Measurements from ENCODE around the gene PRG3.
"Not testable (repeated sequence)": the region's sequence is repeated elsewhere in the genome, so short reads cannot be mapped to it uniquely, and the experiment has no call there.

Gene PRG3

DNA sequence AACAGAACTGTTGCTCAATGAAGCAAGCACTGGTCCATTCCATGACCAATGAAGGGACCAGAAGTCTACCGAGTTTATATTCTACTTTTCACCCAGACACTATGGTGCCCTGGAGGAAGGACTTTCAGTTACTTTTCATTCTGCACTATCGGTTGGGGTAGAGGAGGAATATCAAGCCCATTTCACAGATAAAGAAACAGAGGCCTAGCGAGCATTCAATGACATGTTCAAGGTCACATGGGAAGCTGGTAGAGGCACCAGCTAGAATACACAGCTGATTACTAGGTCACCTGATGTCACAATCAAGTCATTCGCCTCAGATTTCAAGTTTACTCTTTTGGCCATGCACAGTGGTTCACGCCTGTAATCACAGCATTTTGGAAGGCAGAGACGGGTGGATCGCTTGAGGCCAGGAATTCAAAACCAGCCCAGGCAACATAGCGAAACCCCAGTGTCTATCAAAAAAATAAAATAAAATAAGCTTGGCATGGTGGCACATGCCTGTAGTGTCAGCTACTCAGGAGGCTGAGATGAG, 27.1 kb upstream of the PRG3 start:
- DNase-seq: no peak

DNA sequence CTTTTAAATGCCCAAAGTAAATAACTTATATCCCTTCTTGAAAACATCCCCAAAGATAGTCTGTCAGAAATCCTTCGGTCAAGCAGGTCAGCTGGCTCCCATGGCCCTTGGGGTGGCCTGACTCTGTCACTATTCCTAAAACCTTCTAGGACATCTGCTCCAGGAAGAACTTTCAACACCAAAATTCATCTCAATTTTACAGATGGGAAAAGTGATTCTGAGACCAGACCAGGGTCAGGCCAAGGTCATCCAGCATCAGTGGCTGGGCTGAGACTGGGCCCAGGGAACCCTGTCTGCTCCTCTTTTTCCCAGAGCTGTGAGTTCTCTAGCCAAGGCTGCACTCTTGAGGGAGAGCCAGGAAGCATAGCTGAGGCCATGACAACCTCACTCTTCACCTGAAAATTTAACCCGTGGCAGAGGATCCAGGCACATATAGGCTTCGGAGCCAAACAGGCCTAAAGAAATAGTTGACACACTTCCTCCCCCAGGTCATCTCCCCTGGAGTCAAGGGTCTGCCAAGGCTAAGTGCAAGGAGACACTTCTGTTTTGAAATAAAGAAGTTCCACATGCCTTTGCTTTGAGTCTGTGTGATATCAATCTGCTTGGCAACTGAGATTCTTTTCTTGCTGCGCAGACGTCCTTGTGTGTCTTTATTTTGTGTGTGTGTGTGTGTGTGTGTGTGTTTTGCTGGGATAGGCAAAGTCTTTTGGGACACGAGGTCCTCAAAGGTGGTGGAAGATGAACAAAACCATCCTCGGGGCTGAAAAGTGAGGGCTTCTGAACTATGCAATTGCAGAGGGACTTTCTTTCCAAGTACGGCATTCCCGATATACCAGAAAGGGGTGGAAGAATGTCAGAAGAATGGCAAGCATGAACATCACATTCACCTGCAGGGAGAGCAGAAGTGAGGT, 26.3 kb upstream of the PRG3 start:
- DNase-seq: no peak

DNA sequence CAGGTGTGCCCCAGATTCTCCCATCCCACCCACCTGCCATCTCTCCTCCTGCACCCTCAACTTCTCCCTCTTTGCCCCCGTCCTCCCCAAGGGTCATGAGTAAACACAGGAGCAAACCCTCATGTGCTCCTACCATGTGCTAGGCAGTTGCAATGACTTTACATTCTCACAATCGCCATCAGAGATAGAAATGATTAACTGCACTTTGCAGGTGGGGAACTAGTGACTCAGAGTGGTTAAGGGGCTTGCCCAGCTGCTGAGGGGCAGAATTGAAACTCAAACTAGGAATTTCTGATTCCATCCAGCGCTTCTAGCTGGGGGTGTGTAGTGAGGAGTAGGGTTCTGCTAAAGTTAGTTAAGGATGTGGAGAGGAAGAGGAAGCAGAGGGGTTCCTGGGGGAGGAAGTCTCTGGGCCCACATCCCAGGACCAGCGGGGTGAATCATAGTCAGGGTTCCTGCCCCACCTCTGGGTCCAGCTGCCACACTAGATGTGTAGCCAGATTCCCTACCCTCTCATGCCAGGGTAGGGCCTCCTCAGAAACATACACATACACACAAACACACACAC, 25.5 kb upstream of the PRG3 start:
- DNase-seq: no peak

DNA sequence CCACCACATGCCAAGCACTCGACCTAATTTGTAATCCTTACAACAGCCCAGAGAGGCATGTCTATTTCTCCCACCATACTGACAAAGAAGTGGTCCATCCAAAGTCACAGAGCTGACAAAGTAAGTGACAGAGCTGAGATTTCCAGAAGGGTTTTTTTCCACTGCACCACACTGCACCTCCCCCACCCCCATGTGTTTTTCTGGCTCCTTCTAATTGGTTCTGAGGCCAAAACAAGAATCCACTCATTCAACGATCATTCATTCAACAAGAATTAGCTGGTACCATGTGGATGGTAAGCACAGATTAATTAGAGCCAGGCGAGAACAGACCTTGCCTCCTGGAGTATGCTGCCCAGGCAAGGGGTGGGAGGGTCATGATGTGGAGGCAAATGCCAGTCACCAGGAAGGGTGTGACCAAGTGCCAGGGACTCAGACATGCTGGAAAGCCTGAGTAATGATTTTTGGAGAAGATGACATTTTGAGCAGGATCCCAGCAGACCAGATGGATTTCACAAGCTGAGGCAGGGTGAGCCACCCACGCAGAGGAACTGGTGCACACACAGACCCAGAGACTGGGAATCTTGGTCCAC, 24.4 kb upstream of the PRG3 start:
- no peak for DNase-seq

DNA sequence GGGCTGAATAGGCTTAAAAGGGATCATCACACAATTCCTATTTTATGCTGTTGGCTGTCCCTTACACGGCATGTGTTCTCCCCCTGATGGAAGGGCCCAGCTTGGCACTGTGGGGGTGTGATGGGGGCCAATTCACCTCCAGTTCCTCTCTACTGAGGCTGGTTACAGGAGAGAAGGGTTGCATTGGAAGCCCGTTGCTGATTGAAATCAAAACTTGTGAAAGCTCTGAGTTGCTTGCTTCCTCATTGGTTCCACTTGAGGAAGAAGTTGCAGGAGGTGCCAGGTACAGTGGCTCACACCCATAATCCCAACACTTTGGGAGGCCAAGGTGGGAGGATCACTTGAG, 22.8 kb upstream of the PRG3 start:
- no peak for DNase-seq

DNA sequence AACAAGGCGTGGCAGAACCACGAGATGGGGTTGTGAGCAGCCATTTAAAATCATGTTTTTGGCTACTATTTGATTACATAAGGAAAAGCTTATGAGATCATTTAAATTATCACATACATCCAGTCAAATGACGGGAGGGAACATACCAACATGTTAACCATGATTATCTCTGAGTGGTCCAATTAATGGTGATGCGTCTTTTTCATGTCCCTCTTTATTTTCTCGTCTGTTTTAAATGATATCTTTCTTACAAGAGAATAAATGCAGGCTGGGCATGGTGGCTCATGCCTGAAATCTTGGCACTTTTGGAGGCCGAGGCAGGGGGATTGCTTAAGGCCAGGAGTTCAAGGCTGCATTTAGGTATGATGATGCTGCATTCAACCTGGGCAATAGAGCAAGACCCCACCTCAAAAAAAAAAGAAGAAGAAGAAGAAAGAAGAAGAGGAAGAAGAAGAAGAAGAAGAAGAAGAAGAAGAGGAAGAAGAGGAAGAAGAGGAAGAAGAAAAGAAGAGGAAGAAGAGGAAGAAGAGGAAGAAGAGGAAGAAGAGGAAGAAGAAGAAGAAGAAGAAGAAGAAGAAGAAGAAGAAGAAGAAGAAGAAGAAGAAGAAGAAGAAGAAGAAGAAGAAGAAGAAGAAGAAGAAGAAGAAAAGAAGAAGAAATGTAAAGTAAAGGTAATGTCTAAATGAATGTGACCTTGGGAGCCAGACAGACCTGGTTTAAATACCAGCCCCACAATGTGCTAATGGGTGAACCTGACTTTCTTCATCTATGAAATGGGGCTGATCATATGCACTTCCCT, 22.3 kb upstream of the PRG3 start:
- DNase-seq: not testable (repeated sequence)

DNA sequence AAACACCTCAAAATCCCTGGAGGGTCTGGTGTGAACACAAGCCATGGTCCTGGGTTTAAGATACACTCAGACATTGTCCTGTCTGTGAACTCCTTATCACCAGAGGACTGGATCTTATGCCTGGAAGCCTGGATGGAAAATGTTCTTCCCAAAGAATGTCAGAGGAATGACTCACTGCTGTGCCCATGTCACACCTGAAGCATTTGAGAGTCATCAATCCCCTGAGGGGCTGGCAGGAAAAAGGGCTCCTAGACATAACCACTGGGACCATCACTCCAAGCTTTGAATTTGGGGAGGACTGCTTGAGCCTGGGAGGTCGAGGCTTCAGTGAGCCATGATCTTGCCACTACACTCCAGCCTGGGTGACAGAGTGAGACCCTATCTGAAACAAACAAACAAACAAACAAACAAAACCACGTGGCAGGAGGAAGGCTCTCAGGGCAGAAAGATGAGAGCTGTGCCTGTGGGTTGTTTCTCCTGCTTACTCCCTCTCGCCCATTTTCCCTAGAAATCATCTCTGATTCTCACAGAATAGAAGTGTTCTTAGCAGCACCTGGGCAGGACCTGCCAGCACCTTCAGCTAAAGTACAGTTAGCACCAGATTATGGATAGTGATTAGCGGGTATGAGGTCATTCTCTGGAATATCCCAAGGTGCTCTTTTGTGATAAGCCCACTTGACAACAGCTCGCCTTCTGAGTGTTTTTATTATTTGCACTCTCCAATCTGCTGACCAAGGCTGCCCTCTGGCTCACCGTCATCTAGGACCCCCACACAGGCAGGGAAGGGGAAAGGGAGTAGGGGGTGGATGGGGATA, 21.4 kb upstream of the PRG3 start:
- DNase-seq: no peak

DNA sequence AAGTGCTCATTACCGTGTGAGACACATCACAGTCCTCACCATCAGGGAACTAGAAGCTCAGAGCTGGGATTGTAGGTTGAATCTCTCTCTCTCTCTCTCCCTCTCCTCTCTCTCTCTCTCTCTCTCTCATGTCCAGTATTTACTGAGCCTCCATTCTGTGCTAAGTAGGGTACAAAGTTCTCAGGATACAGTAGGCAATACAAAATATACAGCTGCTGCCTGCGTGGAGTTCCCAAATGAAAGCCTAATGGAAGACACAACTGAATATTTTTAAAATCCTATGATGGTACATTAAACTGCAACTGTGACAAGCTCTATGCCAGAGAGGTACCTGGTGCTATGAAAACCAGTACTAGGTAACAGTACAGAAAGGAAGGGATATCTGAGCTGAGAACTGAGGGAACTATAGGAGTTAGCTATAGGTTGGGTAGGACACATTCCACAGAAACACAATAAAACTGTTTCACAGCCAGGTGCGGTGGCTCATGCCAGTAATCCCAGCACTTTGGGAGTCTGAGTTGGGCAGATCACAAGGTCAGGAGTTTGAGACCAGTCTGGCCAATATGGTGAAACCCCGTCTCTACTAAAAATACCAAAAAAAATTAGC, 19.1 kb upstream of the PRG3 start:
- no peak for DNase-seq

DNA sequence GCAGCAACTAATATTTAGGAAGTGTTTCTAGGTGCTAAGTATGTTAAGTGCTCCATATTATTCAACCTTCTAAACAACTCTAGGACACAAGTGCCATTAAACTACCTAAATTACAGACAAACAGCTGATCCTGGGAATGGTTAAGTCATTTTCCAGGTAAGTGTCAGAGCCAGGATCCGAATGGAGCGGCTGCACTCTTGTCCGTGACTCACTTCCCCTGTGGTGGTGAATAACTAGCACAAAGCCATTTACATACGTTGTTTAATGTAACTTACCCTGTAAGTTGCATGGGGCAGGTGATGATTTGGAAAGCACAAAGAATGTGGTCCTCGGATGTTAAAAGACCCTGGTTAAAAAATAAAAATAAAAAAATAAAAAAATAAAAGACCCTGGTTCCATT, 18.3 kb upstream of the PRG3 start:
- DNase-seq: no peak

DNA sequence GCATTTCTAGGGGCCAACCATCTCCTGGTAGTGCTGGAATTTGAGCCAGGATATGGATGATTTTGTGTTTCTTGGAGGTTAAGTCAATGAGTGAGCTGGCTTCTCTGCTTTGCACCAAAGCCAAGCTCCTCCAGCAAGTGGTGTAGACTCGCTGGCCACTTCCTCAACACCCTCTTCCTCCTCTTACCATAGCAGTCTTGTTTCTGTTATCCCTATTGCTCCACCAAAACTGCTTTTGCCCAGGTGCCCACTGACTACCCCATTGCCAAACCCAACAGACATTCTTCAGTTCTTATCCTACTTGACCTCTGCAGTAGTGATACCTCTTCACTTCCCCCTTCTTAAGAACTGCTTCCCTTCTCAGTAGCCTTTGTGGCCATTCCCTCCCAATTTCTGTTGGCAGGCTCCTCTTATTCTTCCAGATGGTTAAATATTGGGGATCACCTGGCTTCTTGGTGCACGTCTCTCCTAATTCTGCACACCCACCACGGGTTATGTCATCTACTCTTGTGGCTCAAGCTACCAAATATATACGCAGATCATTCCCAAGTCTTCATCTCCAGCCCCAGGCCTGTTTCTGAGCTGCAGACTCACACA, 16.5 kb upstream of the PRG3 start:
- no peak for DNase-seq

DNA sequence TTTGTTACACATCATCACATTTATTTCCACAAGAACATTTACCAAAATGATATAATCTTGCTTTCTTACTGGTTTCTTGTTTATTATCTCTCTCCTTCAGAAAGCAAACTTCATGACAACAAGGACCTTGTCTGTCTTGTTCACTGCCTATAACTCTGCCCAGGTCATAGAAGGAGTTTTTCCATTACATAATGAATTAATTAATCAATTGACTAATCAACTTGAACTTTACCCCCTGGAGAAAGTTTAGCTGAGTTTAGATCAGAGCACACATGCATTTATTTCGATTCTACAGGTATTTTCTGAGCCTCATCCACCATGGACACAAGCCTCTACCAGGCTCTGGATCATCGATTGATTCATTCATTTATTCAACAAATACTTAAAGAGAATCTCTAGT, 15.8 kb upstream of the PRG3 start:
- DNase-seq: no peak

DNA sequence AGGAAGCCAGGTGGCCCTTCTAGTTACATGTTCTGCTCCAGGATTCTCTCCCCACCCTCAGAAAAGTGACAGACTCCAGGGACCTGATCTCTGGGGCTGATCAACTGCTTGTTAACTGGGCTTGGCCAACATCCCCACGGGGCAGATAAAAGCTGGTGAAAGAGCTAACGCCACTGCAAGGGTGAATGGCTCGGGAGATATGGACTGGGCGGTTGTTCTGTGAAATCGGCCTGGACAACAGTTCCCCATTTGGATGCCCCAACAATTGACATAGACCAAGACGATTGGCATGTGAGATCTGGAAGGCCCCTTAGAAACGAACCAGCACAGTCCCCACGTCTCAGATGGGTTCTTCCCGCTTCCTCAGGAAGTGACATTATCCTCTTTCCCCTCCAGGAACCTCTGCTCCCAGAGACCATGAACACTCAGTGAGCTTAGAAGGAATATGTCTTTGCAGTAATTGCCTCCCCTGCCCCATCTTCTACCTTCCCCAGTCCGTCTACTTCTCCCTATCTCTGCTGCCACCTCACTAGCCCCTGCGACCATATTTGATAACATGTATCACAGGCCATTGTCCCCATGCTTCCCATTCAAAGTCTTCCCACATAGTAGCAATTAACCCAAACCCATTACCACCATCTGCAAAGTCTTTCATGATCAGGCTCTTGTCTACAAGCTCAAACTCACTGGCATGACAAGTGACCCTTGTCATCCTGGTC, 15.1 kb upstream of the PRG3 start:
- no peak for DNase-seq

DNA sequence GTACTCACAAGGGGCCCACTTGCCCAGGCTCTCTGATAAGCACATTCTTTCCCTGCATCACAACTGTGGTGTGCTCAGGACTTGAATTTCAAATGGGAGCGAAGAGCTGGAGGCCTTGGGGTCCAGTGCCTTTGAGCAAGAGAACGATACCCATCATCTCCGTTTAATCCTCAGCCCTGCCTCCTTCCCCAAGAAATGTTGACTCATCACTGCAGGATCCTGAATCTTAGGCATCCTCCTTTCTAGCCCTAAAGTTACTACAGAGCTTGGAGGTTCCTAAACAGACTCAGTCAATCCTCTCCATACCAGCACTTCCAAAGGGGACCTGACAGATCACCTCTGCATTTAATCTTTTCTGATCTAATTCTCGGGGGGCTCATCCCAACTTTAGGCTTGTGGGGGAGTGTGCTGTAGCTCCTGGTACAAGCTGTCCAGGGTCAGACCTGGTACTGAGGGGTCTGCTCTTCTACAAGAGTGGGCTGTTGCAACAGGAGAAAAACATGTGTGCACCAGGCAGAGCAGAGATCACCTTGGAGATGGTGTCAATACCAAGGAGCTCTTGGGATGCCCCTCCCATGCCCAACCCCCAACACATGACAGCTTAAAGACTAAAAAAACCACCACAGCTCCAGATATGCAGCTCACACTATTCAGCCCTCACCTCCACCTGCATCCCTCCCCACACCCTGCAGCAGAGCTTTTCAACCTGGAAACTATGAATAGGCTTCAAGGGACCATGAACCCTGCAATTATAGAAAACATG, 13.4 kb upstream of the PRG3 start:
- no peak for DNase-seq

DNA sequence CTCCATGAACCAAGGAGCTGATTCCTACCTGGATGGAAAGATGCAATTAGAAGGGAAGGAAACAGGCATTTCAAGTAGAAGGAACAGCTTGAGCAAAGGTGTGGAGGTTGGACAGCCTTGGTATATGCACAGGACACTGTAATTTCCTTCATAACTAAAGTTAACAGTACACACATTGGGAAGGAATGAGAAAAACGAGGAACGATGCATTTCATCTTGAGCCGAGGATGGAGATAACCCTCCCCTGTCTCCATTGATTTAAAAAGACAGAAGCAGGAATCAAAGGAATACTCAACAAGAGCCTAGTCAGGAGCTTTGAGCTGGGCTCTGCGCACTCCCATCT, 11.8 kb upstream of the PRG3 start:
- no peak for DNase-seq

DNA sequence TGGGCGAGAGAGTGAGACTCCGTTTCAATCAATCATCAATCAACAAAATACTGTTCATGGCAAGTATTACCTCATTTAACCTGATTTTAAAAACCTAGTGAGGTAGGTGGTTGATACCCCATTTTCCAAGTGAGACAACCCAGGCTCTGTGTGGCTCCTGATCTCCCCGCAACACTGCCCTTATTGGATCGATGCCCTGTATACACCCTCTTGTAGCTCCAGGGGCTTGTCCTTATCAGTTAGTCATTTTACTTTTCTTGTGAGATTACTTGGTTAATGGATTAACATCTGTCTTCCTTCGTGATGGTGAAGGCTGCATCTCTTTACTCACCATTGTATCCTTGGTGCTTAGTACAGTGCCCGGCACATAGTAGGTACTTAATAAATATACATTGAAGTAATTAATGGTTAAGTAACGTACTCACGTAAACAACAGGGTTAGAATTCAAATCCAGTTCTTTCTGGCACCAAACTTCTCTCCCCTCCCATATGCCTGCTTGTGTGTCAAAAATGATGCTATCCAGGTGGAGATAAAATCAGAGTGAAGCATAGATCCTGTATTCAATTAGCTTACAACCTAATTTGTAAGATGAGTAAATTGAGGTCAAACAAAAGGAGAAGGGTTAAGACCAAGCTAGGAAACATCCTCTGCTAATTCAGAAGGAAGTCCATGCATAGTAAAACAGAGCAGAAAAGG, 11.3 kb upstream of the PRG3 start:
- DNase-seq: no peak

DNA sequence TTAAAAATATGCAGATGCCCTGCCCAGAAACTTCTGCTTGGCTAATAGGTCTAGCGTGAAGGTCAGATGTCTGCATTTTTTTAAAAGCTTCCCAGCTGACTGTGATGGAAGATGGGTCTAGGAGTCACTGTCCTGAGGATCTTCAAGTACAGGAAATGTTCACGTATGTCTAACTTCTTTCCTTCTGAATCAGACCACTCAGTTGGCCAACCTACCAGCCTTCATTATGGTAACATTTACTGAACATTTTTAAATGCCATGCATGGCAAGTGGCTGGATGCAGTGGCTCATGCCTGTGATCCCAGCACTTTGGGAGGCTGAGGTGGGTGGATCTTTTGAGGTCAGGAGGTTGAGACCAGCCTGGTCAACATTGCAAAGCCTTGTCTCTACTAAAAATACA, 10.6 kb upstream of the PRG3 start:
- DNase-seq: no peak

DNA sequence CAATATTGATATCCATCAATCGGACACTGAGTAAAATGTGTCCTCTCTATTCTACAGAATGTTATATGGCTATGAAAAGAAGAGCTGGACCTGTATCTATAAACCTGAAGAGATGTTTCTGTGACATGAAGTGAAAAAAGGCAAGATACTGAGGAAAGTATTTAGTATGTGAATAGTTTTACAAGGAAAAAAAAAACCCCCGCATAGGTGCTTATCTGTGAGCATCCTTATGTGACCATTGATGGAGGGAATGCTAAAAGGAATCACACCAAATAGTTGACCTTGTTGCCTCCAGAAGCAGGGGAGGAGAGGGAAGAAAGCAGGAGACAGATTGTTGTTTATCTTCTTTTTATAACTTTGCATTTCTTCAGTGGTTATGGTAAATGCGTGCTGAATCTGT, 10.2 kb upstream of the PRG3 start:
- no peak for DNase-seq

DNA sequence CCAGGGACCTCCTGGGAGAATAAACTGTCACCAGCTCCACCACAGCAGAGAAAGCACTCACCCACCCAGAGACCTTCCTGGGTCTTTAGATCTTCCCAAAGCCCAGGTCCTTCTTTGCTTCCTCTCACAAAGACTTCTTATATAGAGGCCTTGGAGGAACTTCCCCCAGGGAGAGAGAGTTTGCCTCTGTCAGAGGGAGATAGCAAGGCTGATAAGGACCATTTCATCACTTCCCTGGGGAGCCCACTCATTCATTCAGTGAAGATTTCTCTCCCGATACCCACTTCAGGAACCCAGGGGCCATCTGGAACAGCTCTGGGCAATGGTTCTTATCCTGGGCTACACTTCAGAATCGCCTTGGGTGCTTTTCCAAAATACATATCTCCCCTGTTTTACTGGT, 9.6 kb upstream of the PRG3 start, which contains the start of gene PRG2:
Gene PRG2 (minus strand): TSS at position 116 of the 400 bp plus-strand sequence. CDS start 706 bp downstream, outside the sequence.
- no peak for DNase-seq

DNA sequence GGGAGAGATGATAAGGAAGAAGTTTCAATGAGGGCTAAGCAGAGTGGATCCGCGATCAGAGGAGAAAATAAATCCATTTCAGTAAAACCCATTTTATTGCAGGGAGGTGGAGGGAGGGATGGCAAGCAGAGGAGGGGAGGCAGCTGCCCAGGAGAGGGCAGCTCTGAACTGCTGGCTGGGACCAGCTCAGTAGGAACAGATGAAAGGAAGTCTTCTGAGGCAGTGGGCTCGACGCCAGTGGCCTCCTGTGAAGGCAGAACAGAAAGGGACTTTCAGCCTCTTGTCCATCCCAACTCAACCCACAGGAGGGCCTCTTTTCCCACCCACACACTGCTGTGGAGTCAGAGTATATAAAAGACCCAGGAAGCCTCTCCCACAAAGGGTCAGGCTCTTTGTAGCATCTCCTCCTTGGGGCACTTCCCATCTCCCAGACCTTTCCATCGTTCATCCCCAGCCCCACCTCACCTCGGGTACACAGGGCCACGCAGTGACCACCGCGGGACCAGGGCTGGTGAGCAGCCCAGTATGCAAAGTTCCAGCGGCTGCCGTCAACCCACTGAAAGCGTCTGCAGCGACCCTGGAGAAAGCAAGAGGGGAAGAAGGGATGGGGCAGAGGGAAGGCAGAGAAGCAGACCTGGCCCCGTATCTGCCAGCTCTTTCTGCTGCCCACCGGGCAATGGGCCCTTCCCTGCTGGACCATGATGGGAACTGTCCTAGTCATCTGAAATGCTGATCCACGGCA, 6.5 kb upstream of the PRG3 start:
- peak; percentile 29 for DNase-seq
